Measurements from ENCODE around the gene SMIM5.

The SMIM5 gene

GRCh38 chr17:75626496-75627038 lies 6.7 kb upstream of the SMIM5 start:
- no peak for TF ChIP-seq CTCF (IDR thresholded peaks at IDR 0.05; ENCODE audit: low read depth, low read length)
- no peak for DNase-seq (ENCODE audit: extremely low read depth, low read depth)

GRCh38 chr17:75627094-75627493 lies 6.1 kb upstream of the SMIM5 start:
- no peak for DNase-seq (ENCODE audit: extremely low read depth, low read depth)
- TF ChIP-seq CTCF (IDR thresholded peaks at IDR 0.05; ENCODE audit: low read depth, low read length), result no peak

GRCh38 chr17:75628425-75628824 lies 4.8 kb upstream of the SMIM5 start:
- DNase-seq (ENCODE audit: extremely low read depth, low read depth), result no peak
- no peak for TF ChIP-seq CTCF (IDR thresholded peaks at IDR 0.05; ENCODE audit: low read depth, low read length)

GRCh38 chr17:75629157-75629556 lies 4.1 kb upstream of the SMIM5 start:
- DNase-seq (ENCODE audit: extremely low read depth, low read depth), result no peak
- no peak for TF ChIP-seq CTCF (IDR thresholded peaks at IDR 0.05; ENCODE audit: low read depth, low read length)

- no peak for DNase-seq (ENCODE audit: extremely low read depth, low read depth)
- no peak for TF ChIP-seq CTCF (IDR thresholded peaks at IDR 0.05; ENCODE audit: low read depth, low read length)
Observed at GRCh38 chr17:75630071-75630917, 2.9 kb upstream of the SMIM5 start.

- TF ChIP-seq CTCF (IDR thresholded peaks at IDR 0.05; ENCODE audit: low read depth, low read length), result no peak
- no peak for DNase-seq (ENCODE audit: extremely low read depth, low read depth)
Observed at GRCh38 chr17:75631353-75631752, 1.9 kb upstream of the SMIM5 start.

- DNase-seq (ENCODE audit: extremely low read depth, low read depth), result no peak
- no peak for TF ChIP-seq CTCF (IDR thresholded peaks at IDR 0.05; ENCODE audit: low read depth, low read length)
Observed at GRCh38 chr17:75632428-75632827, 806 bp upstream of the SMIM5 start.
